ENCODE data around the gene CRAMP1. TPM values are rescaled to one million over a fixed set of nuclear protein-coding genes. Genes with fewer than 3 reads are reported as not detected.

CRAMP1 gene
- total RNA-seq, 2 donors from 2014 or later, result 29.2 to 40.0 TPM

- peaks cover 11% of the 10 kb centered on the region for H3K4me1 ChIP-seq (ENCODE audit: control insufficient read depth, insufficient read depth, low read length)
- Mint-ChIP-seq H3K4me1 (peaks cover 21% of the 10 kb centered on the region), H3K27ac (peak overlapping the region; percentile 88), H3K36me3 (ENCODE audit: low read depth) (peaks cover 85% of the 10 kb centered on the region), H3K9me3 (no peaks in the 10 kb centered on the region), H3K4me3 (no peak overlapping the region), H3K27me3 (ENCODE audit: insufficient read depth) (no peaks in the 10 kb centered on the region)
- 95 to 97% methylated on average over 17 of the region's 17 CpGs for WGBS, 2 experiments (ENCODE audit: insufficient coverage in 1 of 2, insufficient read length in 1 of 2)
- no peaks in the 10 kb centered on the region for H3K9me3 ChIP-seq (ENCODE audit: control insufficient read depth, low read length)
- no peak overlapping the region for H3K27ac ChIP-seq (ENCODE audit: low read depth, low read length)
- no peak for TF ChIP-seq CTCF (conservative IDR thresholded peaks at IDR 0.05)
- no peaks in the 10 kb centered on the region for H3K27me3 ChIP-seq (ENCODE audit: control insufficient read depth, insufficient read depth, low read length, poor library complexity, severe bottlenecking)
- H3K36me3 ChIP-seq (ENCODE audit: control insufficient read depth, insufficient read depth, low read length), result peaks cover 88% of the 10 kb centered on the region
- H3K9ac ChIP-seq (ENCODE audit: extremely low read depth, low read length, poor library complexity, severe bottlenecking), result no peak overlapping the region
- no peak overlapping the region for H3K4me3 ChIP-seq (ENCODE audit: low read length)
- DNase-seq, result no peak
These were observed 75.5 kb downstream of the CRAMP1 start for GRCh38 chr16:1687427-1688316.

GRCh38 chr16:1688807-1689560, 76.8 kb downstream of the CRAMP1 start:
- peak overlapping the region; percentile 88 for H3K27ac Mint-ChIP-seq
- H3K27me3 Mint-ChIP-seq (ENCODE audit: insufficient read depth), result no peaks in the 10 kb centered on the region
- no peaks in the 10 kb centered on the region for H3K9me3 ChIP-seq (ENCODE audit: control insufficient read depth, low read length)
- peaks cover 11% of the 10 kb centered on the region for H3K4me1 ChIP-seq (ENCODE audit: control insufficient read depth, insufficient read depth, low read length)
- peak overlapping the region; percentile 9 for H3K4me3 Mint-ChIP-seq
- DNase-seq, result peak; percentile 49
- H3K4me3 ChIP-seq (ENCODE audit: low read length), result peak overlapping the region; percentile 3
- H3K36me3 Mint-ChIP-seq (ENCODE audit: low read depth), result peaks cover 89% of the 10 kb centered on the region
- WGBS, 2 experiments (ENCODE audit: insufficient coverage in 1 of 2, insufficient read length in 1 of 2), result 89% methylated on average over 8 to 10 of the region's 10 CpGs
- no peaks in the 10 kb centered on the region for H3K27me3 ChIP-seq (ENCODE audit: control insufficient read depth, insufficient read depth, low read length, poor library complexity, severe bottlenecking)
- peaks cover 21% of the 10 kb centered on the region for H3K4me1 Mint-ChIP-seq
- H3K36me3 ChIP-seq (ENCODE audit: control insufficient read depth, insufficient read depth, low read length), result peaks cover 93% of the 10 kb centered on the region
- H3K27ac ChIP-seq (ENCODE audit: low read depth, low read length), result no peak overlapping the region
- H3K9ac ChIP-seq (ENCODE audit: extremely low read depth, low read length, poor library complexity, severe bottlenecking), result peak overlapping the region; percentile 39
- H3K9me3 Mint-ChIP-seq, result no peaks in the 10 kb centered on the region
- no peak for TF ChIP-seq CTCF (conservative IDR thresholded peaks at IDR 0.05)

GRCh38 chr16:1689853-1690252, 77.7 kb downstream of the CRAMP1 start:
- H3K27ac ChIP-seq (ENCODE audit: low read depth, low read length), result no peak overlapping the region

More at GRCh38 chr16:1689853-1690252, 77.7 kb downstream of the CRAMP1 start:
- DNase-seq, result no peak
- H3K36me3 ChIP-seq (ENCODE audit: control insufficient read depth, insufficient read depth, low read length), result peaks cover 96% of the 10 kb centered on the region
- whole genome bisulfite sequencing, 2 experiments (ENCODE audit: insufficient coverage in 1 of 2, insufficient read length in 1 of 2), result 94 to 97% methylated on average over 9 to 13 of the region's 13 CpGs
- Mint-ChIP-seq H3K4me3 (peak overlapping the region; percentile 9), H3K36me3 (ENCODE audit: low read depth) (peaks cover 91% of the 10 kb centered on the region), H3K9me3 (no peaks in the 10 kb centered on the region), H3K27ac (peak overlapping the region; percentile 88), H3K27me3 (ENCODE audit: insufficient read depth) (no peaks in the 10 kb centered on the region), H3K4me1 (peaks cover 21% of the 10 kb centered on the region)
- no peaks in the 10 kb centered on the region for H3K9me3 ChIP-seq (ENCODE audit: control insufficient read depth, low read length)
- H3K4me1 ChIP-seq (ENCODE audit: control insufficient read depth, insufficient read depth, low read length), result peaks cover 11% of the 10 kb centered on the region
- peak overlapping the region; percentile 39 for H3K9ac ChIP-seq (ENCODE audit: extremely low read depth, low read length, poor library complexity, severe bottlenecking)
- TF ChIP-seq CTCF (conservative IDR thresholded peaks at IDR 0.05), result no peak
- H3K27me3 ChIP-seq (ENCODE audit: control insufficient read depth, insufficient read depth, low read length, poor library complexity, severe bottlenecking), result no peaks in the 10 kb centered on the region
- H3K4me3 ChIP-seq (ENCODE audit: low read length), result no peak overlapping the region
